ENCODE results near the gene TMEM44.

DNA sequence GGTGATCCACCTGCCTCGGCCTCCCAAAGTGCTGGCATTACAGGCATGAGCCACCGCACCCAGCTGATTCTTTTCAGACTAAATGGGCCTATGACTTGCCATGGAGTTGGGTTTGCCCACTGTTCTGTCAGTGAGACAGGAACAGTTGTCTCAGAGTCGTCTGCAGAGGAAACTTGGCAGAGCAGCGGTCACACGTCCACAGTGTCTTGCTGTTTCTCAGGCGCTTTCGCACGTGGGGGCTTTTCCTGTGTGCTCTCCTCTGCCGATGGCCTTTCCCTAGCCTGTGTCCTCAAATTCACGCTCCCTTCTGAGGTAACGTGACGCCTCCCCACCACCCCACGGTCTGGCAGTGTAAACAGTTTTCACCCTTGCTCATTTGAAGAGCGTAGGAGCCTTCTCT is 11.3 kb downstream of the TMEM44 start:
- TF ChIP-seq, protein P1, sequence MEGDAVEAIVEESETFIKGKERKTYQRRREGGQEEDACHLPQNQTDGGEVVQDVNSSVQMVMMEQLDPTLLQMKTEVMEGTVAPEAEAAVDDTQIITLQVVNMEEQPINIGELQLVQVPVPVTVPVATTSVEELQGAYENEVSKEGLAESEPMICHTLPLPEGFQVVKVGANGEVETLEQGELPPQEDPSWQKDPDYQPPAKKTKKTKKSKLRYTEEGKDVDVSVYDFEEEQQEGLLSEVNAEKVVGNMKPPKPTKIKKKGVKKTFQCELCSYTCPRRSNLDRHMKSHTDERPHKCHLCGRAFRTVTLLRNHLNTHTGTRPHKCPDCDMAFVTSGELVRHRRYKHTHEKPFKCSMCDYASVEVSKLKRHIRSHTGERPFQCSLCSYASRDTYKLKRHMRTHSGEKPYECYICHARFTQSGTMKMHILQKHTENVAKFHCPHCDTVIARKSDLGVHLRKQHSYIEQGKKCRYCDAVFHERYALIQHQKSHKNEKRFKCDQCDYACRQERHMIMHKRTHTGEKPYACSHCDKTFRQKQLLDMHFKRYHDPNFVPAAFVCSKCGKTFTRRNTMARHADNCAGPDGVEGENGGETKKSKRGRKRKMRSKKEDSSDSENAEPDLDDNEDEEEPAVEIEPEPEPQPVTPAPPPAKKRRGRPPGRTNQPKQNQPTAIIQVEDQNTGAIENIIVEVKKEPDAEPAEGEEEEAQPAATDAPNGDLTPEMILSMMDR (optimal IDR thresholded peaks at IDR 0.05 in 1 of 3, IDR thresholded peaks at IDR 0.05 in 1 of 3, conservative IDR thresholded peaks at IDR 0.05 in 1 of 3; ENCODE audit: extremely low read depth in 1 of 3, insufficient read depth in 2 of 3, low read length in 3 of 3) = no peak
- no peak for TF ChIP-seq EZH2 (IDR thresholded peaks at IDR 0.05; ENCODE audit: low read length)
